DND-41 (cell line): Measurements from ENCODE around the gene GPC5.

Experiments used
- EZH2 ChIP-seq: IDR thresholded peaks from 3 replicates; pipeline ENCODE4 v1.6.1; 2012; ENCODE audit warnings: borderline replicate concordance, low read depth, mild to moderate bottlenecking, moderate library complexity, low read length, inconsistent platforms; ENCODE audit not compliant: severe bottlenecking
- TF ChIP-seq, protein P1 (sequence below): IDR thresholded peaks from 2 replicates; pipeline ENCODE4 v1.5.1; 2012; ENCODE audit warnings: borderline replicate concordance, low read length, moderate library complexity, mild to moderate bottlenecking; ENCODE audit not compliant: poor library complexity, severe bottlenecking; ENCODE audit errors: extremely low read depth

DNA sequence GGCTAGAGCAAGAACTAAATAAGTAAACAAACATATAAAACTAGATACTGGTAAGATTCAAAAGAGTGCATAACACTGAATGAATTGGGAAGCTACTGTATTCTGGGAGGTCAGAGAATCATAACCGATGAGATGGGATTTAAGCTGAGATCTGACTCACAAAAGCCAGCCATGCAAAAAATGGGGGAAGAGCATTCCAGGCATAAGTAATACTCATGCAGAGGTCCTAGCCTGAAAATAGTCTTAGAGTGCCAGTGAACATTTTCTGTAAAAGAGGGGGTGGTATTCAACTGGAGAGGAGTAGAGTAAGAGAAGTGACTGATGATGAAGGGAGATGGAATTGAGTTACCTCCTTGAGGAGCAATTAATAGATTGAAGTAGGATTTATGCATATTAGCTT is 956.2 kb downstream of the GPC5 start:
- TF ChIP-seq, protein P1, sequence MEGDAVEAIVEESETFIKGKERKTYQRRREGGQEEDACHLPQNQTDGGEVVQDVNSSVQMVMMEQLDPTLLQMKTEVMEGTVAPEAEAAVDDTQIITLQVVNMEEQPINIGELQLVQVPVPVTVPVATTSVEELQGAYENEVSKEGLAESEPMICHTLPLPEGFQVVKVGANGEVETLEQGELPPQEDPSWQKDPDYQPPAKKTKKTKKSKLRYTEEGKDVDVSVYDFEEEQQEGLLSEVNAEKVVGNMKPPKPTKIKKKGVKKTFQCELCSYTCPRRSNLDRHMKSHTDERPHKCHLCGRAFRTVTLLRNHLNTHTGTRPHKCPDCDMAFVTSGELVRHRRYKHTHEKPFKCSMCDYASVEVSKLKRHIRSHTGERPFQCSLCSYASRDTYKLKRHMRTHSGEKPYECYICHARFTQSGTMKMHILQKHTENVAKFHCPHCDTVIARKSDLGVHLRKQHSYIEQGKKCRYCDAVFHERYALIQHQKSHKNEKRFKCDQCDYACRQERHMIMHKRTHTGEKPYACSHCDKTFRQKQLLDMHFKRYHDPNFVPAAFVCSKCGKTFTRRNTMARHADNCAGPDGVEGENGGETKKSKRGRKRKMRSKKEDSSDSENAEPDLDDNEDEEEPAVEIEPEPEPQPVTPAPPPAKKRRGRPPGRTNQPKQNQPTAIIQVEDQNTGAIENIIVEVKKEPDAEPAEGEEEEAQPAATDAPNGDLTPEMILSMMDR, result no peak
- TF ChIP-seq EZH2, result no peak
